Uterus (tissue), 2 donors: ENCODE data around the gene KLHL34.

Experiments
- POLR2A ChIP-seq, 2 donors: fragments of 450-650 bp; IDR thresholded peaks; one replicate each; pipeline ENCODE4 v1.6.1; 2016; ENCODE audit warnings: antibody characterized with exemption in 2 of 2, mild to moderate bottlenecking in 1 of 2, moderate library complexity in 1 of 2
- TF ChIP-seq, protein P1 (sequence below), 4 experiments: fragments of 200-600 bp in 2 of 4; fragments of 450-650 bp in 2 of 4; sonication (generic) in 2 of 4; IDR thresholded peaks; one replicate each; pipeline ENCODE4 v1.5.1; 2016 to 2019; ENCODE audit warnings: antibody characterized with exemption in 4 of 4, mild to moderate bottlenecking in 2 of 4, moderate library complexity in 1 of 4

DNA sequence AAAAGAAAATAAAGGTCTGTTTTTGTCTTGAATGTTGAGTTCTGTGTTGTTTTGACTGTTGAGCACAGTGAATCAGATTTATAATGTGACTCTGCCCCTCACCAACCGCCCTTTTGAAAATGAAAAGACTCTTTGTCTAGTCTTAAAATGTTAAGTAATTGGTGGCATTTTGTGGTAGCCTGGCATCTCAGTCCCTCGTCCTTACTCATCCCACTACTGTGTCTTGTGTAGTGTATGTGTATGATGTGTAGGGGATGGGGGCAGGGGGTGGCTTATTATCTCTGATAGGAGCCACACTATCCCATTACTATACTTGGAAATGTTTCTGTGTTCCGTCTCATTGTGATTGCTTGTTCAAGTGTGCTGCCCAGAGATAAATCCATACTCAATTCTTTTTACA, 12.2 kb downstream of the KLHL34 start:
- TF ChIP-seq, protein P1, sequence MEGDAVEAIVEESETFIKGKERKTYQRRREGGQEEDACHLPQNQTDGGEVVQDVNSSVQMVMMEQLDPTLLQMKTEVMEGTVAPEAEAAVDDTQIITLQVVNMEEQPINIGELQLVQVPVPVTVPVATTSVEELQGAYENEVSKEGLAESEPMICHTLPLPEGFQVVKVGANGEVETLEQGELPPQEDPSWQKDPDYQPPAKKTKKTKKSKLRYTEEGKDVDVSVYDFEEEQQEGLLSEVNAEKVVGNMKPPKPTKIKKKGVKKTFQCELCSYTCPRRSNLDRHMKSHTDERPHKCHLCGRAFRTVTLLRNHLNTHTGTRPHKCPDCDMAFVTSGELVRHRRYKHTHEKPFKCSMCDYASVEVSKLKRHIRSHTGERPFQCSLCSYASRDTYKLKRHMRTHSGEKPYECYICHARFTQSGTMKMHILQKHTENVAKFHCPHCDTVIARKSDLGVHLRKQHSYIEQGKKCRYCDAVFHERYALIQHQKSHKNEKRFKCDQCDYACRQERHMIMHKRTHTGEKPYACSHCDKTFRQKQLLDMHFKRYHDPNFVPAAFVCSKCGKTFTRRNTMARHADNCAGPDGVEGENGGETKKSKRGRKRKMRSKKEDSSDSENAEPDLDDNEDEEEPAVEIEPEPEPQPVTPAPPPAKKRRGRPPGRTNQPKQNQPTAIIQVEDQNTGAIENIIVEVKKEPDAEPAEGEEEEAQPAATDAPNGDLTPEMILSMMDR (IDR thresholded peaks at IDR 0.05) = no peak
- TF ChIP-seq POLR2A (IDR thresholded peaks at IDR 0.05) = no peak
